Stimulated activated CD4-positive, alpha-beta T cell treated with anti-CD3 and anti-CD28 coated beads, Interleukin-1b, Interleukin-23, amount 100 ng/mL, for 24 hours (primary cell): Measurements from ENCODE around the gene JAK2.
"Not testable (repeated sequence)": the region's sequence is repeated elsewhere in the genome, so short reads cannot be mapped to it uniquely, and the experiment has no call there.

ENCODE experiments used
- DNase-seq, 4 experiments: peaks; one replicate each; pipeline ENCODE4 v3.0.0-alpha.2; 2020; ENCODE audit warnings: low read depth in 4 of 4, low spot score in 1 of 4

Gene JAK2

DNA sequence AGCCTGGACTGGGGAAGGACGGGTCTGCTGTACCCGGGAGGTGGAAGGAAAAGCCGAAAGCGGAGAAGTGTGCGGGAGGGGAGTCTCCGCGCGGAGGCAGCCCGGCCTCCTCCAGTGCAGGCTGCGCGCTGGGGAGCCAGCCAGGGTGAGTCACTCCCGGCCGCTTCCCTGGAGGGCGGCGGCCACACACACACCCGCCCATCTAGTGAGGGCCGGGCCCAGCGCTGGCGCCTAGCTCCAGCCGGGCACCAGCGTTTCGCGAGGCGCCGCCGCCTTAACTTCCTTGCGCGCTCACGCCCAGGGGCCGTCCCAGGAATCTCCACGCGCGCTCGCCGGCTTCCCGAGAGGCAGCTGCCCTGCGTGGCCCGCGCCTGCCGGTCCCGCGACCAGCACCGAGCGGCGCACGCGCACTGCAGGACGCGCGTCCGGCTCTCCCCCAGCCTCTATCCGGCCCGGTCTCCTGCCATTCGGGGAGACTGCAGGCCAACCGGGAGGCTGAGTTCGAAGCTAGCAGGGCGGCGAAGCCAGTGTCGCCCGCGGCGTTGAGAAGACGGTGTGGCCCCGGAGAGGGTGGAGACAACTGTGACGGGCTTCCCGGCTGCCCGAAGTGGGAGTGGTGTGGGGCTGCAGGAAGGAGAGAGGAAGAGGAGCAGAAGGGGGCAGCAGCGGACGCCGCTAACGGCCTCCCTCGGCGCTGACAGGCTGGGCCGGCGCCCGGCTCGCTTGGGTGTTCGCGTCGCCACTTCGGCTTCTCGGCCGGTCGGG, at the start of gene JAK2:
TSS of gene JAK2 (plus strand) at position 652 of the 765 bp plus-strand sequence. CDS start 36,716 bp downstream, outside the sequence.
- DNase-seq: peak; percentile 49 to 80 (median 62)

DNA sequence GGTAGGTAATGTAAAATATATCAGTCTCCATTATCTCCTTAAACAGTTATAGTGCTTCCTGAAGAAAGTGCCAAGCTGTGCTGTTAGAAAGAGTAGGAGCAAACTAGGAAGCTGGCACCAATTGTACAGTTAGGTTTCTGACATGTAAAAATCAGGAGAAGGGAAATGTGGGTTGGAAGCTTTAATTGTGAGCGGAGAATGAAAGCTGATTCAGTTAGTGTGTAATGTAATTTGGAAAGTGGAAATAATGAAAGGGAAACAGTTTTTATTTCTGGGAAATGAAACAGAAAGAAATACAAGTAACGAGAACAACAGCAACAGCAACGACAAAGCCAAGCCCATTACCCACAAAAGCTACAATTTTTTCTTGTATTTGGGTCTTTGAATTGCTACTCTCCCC, 48.8 kb upstream of the JAK2 start:
- DNase-seq: no peak

DNA sequence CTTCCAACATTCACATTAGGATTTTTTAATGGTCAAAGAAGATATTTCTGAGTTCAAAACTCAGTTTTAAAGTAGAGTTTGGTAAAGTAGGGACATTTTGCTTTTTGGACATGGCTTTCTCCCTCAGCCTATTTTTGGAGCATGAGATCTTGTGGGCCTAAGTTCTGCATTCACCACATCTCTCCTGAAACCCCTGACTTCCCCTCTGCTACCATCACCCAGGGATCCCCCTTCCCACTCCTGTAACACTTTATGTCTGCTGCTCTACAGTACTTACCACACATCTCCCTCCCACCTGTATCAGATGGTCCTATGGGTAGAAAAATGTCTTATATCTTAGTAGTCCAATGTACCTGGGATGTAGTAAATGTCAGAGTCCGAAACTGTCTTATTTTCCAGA, 48.2 kb upstream of the JAK2 start:
- DNase-seq: no peak

DNA sequence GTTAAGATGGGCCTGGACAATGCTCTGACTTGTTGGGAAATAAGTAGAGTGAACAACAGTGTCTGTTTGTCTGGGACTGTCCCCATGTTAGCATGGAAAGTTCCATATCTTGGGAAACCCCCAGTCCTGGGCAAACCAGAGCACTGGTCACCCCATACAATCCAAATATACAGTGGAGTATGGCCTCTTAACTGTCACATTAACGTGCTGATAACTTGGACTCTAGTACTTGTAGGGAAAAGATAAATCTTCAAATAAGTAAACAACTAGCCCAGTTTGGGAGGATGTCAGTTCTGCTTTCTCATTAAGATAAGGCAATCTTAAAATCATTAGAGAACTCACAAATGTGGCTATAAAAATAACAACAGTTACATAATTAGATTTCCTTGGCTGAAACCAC, 47.6 kb upstream of the JAK2 start:
- DNase-seq: no peak

DNA sequence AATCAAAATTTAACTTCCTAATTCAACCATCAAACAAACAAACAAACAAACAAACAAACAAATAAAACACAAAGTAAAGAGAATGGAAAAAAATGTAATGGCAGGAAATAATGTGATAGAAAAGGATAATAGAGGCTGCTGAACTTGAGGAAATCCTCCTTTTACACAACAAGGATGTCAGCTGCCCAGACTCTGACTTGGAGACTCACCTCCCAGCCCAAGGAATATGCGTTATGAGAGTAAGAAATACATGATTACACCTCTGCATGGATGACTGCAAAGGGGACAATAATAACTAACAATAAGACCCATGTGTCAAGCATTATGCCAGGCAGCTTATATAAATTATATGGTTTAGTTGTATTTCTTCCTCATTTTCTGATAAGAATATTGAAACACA, 46.6 kb upstream of the JAK2 start:
- DNase-seq: no peak

DNA sequence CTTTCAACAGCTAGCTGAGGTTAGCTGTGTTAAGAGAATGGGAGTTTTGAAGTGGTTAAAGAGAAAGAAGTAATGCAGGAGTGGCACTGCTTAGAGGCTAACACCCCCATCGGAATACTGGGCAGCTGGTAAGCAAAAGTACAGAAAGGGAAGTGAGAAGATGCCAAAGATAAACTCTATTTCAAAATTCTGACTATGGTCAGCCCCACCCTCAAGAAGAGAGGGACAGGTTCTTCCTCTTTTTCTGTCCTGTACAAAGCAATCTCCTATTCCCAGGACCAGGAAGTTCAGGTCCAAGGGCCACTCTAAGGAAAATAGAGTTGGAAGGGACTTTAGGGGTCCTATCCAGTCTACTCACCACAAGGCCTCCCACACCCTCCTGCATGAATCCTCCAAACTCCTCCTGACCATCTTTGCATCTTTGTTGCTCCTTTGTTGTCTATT, 45.9 kb upstream of the JAK2 start:
- DNase-seq: no peak

DNA sequence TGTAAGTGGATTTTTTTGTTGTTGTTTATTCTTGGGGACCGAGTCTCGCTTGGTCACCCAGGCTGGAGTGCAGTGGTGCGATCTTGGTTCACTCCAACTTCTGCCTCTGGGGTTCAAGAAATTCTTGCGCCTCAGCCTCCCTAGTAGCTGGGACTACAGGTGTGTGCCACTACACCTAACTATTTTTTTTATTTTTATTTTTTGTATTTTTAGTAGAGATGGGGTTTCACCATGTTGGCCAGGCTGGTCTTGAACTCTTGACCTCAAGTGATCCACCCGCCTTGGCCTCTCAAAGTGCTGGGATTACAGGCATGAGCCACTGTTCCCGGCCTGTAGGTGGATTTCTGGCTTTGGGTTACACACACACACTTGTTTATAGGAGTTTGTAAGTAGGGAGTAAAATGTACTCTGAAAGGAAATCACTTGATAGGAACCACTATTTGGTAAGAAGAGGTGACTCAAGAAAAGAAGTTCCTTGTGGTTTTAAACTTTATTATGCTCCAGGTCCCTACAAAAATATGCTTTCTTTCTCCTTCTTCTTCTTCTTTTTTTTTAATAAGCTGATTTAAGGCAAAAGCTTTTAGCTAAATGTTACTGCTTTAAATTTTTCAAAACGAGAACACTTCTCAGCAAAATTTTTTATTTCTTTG, 42.9 kb upstream of the JAK2 start:
- not testable (repeated sequence) for DNase-seq

DNA sequence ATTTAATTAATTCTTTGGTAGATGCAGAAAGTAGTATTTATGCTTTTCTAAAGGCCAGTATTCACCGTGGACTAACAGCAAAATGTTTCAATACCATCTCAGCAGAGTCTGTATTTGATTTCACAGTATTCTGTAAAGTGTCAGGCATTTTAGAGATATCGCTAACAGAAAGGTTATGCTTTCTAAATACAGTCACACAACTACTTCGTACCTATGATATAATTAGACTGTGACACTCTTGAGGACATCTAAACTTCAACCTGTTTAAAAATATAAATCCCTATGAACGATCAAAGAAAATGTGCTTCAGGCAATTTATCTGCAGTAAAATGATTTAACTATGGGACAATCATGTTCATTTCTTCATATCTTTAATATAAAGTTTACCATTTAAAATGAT, 41.7 kb upstream of the JAK2 start:
- DNase-seq: no peak

DNA sequence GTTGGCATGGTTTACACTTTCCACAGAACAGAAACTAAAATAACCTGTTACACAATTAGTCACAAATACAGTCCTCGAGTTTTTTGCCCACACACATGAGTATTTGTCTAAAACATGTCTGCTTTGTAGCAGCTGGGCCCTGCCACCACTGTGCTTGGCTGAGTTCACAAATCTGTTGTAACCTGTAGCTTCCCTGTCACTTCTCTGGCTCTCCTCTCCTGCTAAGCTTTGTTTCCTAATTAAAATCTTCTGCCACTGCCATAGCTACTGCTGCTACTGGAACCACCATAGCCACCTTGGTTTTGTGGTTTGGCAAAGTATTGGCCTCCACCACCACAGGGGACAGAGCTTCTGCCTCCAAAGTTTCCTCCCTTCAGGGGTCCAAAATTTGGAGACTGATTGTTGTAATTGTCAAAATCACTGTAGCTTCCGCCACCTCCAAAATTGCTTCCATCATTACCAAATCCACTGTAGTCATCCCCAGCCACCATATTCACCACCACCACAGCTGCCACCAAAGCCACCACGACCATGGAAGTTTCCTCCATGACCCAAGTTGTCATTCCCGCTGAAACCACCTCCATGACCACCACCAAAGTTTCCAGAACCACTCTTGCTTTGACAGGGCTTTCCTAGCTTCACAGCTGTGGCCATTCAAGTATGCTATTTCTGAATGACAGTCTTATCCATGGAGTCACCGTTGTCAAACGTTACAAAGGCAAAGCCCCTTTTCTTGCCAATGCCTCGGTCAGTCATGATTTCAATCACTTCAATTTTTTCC, 40.5 kb upstream of the JAK2 start:
- DNase-seq: not testable (repeated sequence)

DNA sequence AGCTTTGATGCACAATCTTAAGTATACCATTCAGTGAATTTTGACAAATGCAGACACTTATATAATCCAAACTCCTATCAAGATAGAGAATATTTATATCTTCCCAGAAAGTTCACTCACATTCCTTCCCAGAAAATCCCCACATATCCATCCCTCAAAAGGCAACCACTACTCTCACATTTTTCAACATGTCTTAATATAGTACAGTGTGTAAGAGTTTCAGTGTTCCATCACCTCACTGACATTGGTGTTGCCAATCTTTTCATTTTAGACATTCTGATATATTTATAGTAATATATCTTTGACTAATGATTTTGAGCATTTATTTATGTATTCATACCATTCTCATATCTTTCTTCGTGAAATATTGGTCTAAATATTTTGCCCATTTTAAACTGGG, 38.1 kb upstream of the JAK2 start:
- DNase-seq: no peak

DNA sequence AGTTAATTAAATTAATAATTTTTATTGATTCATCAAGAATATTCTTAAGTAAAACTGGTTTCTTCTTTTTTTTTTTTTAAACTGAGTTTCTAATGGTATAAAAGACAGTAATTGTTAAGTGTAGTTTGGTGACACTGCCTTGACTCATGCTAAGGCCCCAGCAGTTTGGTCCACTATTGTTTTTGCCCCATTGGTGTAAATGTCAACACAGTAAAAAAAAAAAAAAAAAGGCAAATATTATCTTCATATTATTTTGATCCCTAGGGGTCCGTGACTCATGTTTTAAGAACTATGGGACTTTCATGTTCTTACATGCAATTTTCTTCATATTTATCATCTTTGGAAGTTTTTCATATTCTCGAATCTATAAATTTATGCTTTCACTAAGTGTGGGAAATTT, 29.2 kb upstream of the JAK2 start:
- DNase-seq: no peak

DNA sequence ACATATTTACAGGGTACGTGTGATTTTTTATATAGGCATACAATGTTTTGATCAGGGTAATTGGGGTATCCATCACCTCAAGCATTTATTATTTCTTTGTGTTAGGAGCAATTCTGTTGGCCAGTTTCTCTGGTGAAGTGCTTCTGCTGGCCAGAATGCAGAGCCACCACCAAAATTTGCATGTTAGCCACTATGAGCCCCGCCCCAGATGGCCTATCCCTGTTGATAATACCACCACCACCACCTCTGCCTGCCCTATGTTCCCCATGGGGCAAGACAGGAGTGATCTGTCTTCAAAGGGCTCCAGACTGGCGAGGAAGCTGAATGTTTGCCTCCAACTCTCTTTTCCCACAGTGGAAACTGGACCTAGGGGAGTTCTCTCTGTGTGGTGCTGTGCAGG, 26.0 kb upstream of the JAK2 start:
- DNase-seq: no peak

DNA sequence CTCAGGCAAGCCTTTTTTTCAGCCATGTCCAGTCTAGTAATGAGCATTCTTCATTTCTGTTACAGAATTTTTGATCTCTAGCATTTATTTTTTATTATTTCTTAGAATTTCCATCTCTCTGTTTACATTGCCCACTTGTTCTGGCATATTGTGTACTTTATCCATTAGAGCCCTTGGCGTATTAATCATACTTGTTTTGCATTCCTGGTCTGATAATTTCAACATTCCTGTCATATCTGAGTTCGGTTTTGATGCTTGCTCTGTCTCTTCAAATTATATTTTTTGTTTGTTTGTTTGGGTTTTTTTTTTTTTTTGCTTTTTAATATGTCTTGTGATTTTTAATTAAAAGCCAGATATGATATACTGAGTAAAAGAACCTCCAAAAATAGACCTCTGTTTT, 23.0 kb upstream of the JAK2 start:
- no peak for DNase-seq

DNA sequence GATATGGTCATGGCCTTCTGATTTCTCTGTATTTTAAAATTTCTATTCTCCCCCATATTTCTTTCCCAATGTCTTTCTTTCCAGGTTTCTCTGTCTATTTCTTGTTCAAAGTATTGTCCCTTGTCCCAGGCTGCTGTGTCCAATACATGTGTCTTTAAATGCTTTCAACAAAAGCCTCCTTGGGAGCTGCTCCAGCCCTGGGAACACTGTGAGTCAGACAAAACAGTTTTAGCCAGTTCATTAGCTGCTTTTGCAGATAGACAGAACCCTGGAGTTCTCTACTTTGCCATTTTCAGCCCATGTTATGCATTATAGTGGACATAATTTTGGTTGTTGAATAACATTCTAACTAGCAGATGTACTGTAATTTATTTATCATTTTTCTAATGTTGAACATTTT, 20.5 kb upstream of the JAK2 start:
- no peak for DNase-seq

DNA sequence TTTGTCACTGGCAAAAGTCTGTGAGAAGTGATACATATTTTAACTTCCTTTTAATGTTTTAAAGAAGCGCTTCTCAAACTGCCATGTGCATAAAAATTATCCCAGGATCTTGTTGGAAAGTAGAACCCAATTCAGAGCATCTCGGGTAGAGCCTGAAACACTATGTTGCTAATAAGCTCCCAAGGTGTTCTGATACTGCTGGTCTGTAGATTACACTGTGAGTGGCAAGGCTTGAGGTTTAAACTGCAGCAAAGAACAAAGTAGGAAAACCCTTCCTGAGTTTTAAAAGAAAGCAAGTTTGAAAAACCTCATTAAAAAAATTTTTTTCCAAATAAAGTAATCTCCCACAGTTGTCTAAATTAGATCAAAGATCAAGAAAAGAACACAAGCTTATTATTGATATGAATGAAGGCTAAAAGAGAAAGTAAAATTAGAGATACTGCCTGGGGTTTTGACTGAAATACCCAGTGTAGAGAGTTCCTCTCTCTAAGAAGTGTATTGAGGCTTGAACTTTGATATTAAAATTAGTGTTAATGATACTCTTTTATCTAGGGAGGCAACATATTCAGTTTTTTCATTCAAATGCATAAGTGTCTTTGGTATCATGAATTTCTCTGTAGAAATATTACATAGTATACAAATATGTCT, 19.8 kb upstream of the JAK2 start:
- no peak for DNase-seq

DNA sequence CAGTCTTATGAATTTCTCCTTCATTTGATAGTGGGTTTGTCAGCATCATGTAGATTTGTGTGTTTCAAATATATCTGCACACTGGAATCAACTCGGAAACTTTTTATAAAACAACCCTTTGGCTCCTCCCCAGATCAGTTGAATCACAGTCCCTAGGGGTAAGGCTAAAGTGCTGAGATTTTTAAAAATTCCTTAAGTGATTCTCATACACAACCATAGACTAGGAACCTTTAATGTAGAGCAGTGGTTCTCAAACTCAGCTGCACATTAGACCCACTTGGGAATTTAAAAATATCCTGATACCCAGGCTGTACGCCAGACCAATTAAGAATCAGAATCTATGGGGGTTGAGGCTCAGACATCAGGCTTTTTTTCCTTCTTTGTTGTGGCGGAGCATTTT, 17.5 kb upstream of the JAK2 start:
- DNase-seq: no peak

DNA sequence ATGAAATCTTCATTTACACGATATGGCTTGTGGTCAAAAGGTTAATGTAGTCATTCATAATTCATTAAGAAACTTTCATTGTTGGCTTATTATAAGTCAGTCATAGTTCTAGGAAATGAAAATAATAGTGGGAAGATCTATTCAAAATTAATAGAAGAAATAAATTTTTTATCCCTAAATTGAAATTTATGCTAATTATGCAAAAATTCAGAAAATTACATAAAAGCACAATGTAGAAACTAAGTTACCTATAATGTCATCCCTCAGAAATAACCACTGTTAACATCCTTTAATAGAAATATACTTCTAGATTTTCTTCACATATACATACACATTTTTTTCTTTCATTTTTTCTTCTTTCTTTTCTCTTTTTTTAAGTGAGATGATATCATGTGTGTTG, 15.9 kb upstream of the JAK2 start:
- DNase-seq: no peak

DNA sequence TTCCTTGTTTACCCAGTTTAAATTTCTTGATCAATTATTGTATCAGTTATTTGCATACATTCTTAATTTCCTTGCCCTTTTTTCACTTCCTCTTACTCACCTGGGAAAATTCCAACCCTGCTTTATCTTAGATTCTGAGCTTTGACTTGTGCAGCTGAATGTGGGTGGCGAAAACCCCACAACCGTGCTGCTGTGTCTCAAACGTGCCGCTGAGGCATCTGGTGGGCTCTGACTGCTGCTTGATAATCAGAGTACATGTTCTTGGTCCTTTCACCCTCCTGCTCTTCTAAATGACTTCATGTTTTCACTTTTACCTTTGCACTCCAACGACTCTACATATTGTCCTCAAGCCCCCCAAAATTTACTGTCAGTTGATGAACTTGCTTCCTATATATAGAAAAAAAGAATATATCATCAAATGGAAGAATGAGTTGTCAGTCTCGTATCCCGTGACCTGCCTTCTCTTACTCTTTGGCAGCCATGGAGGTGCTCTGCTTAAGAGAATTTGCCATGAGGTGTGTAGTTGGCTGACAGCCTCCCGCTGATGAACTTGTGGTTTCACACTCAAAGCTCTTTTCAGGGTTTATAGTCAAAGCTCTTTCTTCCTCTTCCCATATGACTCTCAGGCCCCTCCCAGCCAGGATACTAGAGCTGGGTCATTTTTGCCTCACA, 14.0 kb upstream of the JAK2 start:
- peak in 3 of 4 experiments; percentile 46 to 72 (median 66) for DNase-seq

DNA sequence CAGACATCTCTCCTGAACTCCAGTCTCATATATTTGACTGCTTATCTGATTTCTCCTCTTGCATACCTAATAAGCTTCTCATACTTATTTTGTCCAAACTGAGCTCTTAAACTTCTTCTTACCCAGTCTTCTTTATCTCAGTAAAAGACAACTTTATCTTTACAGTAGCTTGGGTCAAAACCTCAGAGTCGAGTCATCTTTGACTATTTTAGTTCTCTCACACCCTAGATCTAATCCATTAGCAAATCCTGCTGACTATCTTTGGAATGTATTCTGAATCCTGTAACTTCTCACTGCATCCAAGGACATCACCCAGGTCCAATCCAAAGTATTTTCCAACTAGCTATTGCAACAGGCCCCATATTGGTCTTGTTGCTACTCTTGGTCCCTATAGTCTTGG, 11.8 kb upstream of the JAK2 start:
- DNase-seq: no peak

DNA sequence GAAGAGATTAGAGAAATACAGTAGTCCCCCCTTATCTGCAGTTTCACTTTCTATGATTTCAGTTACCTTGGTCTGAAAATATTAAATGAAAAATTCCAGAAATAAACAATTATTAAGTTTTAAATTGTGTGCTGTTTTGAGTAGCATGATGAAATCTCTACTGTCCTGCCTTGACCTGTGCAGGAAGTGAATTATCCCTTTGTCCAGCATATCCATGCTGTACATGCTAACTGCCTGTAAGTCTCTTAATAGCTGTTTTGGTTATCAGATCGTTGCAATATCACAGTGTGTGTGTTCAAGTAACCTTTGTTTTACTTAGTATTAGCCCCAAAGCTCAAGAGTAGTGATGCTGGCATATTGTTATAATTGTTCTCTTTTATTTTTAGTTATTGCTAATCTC, 11.2 kb upstream of the JAK2 start:
- no peak for DNase-seq

DNA sequence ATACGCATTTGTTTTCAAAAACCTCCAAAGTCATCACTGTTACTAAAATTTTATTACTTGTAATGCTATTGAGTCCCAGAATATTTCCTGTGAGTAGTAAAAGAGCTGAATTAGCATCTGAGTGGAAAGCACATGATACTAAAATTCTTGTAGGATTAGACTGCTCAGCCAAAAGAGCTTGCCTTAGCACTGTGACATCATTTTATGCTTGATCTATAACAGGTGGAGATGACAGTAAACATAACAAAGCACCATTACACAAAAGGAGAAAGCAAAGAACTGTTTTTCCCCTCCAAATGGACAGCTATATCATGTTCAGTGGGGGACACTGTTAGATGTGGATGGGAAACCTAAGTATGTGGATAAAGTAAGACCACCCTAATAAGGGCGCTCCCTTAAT, 5.8 kb upstream of the JAK2 start:
- DNase-seq: no peak
